HG03565 (cell line): ENCODE measurements around the gene KCNAB3.
"Not testable (repeated sequence)": the region's sequence is repeated elsewhere in the genome, so short reads cannot be mapped to it uniquely, and the experiment has no call there.

ENCODE experiments used
- ATAC-seq: cut with Tn5 transposase; IDR thresholded peaks from one replicate; pipeline ENCODE4 v1.9.1; 2021; ENCODE audit warnings: mild to moderate bottlenecking, moderate library complexity; ENCODE audit not compliant: unreplicated experiment

The KCNAB3 gene

DNA sequence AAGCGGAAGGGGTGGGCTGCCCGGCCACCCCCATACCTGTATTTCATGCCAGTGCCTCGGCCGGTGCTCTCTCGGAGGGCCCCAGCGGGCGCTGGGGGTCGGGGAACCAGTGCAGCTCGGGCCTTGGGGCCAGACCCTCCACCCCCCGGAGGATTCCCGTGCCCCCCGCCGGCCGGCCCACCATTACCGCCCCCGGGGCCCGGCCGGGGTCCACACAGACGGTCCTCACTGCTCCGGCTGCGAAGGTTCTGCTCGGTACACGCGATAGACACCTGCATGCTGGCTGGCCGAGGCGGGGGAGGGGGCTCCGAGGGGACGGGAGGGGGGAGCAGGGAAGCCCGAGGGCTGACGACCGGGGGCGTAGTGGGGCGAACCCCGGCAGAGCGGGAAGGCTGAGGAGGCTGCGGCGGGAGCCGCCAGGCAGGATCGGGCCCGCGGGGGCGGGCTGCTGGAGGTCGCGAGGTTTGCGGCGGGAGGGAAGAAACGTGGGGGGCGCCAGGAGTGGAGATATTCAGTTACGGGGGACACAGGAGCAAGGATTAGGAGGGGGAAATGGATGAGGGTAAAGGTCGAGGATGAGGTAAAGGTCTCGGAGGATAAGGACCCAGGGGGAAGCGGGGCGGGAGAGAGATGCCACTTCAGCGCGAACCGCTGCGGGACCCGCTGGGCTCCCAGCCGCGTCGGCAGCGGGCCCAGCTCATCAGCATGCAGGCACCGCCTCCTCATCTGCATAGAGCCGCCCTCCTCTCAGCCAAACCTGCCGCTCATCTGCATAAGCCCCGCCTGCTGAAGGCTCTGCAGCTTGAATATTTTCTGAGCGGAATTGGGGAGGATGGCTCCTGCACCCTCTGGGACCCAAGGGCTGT is at the start of gene KCNAB3:
KCNAB3 (minus strand) TSS at position 699 of the 866 bp plus-strand sequence; CDS start at position 278, 421 bp downstream.
- no peak for ATAC-seq

DNA sequence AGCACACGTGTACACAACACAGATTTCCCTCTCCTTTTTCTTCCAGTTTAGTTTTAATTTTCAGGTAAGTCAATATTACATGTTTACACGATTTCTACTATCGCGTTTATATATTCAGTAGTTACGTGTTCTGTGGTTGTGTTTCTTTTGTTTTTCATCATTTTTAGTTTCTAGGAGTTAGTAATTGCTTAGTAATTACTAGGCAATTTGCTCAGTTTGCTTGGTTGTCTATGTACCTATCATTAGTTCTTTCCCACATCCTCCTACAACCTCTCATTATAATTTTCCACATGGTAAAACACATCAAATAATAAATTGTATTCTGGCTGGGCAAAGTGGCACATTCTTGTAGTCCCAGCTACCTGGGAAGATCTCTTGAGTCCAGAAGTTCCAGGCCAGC is 48.1 kb upstream of the KCNAB3 start:
- no peak for ATAC-seq

DNA sequence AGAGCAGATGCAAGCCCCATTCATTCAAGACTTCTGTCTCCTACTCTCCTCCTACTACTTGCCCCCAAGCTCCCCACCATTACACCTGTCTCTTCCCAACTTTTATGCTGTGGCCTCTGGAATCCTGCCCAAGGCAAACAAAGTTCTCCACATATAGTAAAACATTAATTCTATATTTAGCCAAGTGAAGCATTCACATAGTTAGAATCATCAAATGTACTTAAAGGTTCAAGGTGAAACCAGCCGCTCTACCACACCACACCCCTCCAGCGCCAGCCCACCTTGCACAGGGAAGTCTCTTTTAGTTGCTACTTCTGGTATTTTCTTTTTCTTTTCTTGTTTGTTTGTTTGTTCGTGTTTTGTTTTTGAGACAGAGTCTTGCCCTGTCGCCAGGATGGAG is 47.4 kb upstream of the KCNAB3 start:
- ATAC-seq, result no peak

DNA sequence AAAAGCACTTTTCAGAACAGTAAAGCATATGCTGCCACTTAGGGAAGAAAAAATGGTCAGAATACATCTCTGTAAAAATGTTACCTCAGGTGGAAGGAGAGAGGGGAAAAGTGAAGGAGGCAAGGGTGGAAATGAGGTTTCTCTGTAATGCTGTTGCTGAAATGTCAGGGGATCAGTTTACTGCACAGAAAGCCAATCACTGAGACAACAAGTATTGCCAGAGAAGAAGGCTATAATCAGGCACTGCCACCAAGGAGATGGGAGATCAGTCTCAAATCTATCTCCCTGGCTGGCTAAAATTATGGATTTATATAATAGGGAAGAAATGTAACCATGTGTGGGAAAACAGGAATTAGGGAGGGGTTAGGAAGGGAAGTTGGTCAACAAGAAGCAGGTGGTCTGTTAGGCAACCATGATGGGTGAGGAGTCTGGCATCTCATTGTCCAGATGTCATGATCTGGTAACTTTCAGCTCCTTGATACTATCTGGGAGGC is 45.0 kb upstream of the KCNAB3 start:
- ATAC-seq, result no peak

DNA sequence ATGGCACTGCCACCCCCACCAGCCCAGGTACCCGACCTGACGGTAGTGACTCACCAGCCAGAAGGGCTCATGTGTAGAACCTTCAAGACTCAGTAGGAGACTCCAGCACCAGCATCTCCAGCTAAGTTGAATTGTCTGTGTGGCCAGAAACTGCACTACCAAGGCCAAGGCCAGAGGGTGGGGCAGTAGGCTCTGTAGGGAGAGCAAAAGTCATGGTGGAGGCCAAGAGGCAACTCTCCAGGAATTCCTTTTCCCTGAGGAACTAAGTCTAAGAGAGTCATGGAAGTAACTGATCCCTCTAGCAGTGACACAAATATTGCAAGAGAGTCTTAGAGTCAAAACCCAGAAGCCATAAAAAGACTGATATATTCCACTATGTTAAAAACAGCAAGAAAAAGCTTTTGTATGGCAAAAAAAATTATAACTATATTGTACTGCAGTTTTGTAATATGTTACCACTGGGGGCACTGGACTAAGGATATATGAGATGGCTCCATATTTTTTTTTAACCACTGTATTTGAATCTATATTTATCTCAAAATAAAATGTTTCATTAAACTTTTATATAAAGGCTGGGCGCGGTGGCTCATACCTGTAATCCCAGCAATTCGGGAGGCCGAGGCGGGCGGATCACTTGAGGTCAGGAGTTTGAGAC is 42.6 kb upstream of the KCNAB3 start:
- ATAC-seq, result no peak

DNA sequence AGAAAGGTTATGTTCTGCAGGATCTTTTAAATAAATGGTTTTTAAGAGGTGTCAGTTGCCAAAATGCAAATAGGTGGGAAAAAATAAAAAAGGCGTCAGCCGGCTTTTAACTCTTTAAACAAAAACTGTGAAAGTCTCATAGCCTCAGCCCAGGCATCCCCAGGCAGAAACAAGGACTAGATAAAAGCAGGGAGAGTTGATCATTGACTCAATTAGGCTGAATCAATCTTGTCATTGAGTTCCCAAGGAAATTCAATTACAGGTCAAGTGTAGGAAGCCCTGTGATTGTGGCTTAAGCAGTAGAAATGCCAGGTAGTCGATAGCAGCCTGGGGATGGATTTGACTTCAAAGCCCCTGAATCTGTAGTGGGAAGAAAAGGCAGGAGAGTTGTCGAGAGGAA is 42.0 kb upstream of the KCNAB3 start:
- ATAC-seq, result no peak

DNA sequence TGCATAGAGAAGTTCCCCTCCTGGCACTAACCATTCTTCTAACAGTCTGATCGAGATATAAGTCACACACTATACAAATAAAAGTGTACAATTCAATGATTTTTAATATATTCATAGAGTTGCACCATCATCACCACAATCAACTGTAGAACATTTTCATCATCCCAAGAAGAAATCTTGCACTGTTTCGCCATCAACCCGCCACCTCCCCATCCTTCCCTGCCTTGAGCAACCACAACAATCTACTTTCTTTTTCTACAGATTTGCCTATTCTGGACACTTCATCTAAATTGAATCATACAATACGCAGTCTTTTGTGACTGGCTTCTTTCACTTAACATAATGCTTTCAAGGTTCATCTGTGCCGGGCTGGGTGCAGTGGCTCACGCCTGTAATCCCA is 39.8 kb upstream of the KCNAB3 start:
- no peak for ATAC-seq

DNA sequence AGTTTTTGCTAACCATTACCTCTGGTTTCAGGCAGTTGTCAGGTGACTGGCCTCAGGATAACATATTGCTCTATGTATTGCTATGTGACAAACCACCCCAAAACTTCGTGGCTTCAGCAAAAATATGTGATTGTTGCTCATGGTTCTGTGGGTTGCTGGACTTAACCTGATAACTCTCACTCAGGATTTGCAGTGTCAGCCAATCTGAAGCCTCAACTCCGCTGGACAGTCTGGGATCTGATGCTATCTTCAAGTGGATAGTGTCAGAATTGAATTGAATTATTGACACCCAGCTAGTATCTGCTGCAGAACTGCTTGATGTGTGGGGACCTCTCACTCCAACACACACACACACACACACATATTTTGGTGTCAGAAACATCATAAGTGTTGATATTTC is 38.1 kb upstream of the KCNAB3 start:
- no peak for ATAC-seq

DNA sequence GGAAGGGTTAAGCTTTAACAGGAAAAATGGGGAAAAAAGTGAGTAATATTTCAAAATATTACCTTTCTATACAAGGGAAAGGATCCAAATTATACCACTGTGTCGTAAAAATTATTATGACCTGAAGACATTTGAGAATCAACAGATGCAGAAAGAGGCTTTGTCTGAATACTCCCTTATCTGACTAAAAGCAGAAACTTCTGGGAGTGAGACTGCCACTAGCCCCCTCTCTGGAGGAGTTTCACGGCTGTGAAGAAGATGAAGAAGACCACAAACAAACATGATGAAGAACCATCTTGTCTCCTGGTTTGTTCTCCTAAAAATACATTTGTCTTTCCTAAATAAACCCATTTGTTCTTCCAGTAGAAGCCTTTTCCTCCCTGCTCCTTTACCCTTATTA is 31.8 kb upstream of the KCNAB3 start:
- no peak for ATAC-seq

DNA sequence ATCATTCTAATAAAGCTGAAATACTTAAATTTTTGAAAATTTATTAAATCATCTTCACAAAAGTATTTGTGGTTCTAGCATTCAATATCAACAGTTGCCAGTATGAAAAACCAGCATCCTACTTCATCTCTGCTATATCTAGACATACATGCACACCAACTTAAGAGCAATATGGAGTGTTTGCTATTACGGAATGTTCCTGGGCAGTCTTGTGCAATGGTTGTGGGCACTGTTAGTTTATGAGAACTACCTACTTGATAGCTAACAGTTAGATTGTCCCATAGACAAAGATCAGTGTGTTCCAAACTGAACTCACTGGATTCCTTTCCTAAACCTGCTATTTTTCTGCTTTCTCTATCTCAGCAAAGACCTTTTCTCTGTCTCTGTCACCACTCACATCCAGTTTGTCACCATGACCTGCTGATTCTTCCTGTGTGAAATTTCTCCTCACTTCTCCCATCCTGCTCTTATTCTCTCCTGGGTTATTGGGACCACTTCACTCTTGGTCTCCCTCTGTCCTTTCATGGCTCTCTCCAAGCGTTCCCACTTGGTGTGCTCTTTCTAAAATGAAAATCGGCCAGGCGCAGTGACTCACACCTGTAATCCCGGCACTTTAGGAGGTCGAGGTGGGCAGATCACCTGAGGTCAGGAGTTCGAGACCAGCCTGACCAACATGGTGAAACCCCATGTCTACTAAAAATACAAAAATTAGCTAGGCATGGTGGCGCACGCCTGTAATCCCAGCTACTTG is 30.0 kb upstream of the KCNAB3 start:
- no peak for ATAC-seq

DNA sequence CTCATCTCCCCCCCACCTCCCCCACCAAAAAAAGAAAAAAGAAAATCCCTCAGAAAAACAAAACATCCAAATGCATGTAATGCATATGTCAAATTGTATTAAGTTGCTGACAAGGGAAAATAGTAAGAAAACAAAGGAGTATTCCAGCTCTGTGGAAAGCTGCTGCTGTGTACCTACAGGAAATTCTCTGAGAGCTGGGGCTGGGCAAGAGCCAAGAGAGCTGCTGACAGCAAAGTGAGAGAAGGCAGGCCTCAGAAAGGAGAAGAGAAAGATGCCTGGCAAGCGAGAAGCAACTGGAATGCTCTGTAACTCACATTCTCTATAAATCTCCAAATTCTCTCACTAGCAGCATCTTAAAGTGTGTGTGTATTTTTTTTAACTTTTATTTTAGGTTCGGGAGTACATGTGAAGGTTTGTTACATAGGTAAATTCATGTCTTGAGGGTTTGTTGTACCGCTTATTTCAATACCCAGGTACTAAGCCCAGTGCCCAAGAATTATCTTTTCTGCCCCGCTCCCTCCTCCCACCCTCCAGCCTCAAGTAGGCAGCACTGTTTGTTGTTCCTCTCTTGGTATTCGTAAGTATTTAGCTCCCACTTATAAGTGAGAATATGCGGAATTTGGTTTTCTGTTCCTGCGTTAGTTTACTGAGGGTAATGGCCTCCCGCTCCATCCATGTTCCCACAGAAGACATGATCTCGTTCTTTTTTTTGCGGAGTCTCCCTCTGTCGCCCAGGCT is 26.7 kb upstream of the KCNAB3 start:
- no peak for ATAC-seq

DNA sequence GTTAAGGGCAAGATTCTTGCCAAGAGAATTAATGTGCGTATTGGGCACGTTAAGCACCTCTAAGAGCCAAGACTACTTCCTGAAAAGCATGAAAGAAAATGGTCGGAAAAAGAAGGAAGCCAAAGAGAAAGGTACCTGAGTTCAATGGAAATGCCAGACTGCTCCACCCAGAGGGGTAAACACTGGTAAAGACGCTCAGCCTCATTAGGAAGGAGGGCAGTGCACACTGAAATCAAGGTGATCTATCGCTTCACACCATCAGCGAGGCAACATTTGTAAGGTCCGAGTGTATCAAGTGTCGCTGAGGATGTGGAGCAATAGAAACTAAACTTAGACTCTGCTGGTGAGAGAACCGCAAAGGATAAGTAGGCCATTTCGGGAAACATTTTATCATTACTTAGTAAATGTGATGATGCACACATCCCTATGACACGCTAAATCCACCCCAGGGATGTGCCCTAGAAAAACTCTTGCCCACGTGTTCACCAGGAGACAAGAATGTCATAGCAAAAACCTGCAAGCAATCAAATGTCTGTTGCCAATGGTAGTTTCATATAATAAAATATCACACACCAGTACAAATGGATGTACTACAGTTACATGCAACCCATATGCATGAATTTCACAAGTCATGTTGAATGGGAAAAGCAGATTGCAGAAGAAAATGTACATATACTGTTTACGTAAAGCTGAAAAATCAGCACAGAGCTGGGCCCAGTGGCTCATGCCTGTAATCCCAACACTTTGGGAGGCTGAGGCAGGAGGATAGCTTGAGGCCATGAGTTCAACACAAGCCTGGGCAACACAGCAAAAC is 26.0 kb upstream of the KCNAB3 start:
- no peak for ATAC-seq

DNA sequence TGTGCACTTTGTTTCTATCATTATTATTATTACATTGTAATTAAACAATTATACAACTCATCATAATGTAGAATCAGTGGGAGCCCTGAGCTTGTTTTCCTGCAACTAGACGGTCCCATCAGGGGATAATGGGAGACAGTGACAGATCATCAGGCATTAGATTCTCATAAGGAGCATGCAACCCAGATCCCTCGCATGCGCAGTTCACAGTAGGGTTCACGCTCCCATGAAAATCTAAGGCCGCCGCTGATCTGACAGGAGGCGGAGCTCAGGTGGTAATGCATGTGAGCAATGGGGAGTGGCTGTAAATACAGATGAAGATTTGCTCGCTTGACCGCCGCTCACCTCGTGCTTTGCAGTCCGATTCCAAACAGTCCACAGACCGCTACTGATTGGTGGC is 23.6 kb upstream of the KCNAB3 start:
- not testable (repeated sequence) for ATAC-seq

DNA sequence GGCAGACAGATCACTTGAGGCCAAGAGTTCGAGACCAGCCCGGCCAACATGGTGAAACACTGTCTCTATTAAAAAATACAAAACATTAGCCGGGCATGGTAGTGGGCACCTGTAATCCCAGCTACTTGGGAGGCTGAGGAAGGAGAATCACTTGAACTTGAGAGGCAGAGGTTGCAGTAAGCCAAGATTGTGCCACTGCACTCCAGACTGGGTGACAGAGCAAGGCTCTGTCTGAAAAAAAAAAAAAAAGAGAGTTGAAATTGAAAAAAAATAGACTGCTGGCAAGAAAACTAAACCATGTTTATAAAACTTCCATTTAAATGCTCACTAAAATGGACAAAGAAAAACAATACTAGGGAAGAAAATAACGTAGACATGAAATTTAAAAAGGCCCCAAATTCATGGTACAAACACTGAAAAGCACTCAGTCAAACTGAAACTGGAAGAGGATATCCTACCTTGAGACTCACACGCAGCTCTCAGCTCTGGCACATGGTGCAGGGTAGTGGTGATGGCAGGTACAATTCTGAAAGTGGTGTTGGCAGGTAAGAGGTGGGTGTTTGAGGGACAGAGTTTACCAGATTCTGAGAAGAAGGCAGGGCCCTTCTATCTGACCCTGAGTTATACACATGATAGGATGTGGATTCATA is 21.6 kb upstream of the KCNAB3 start:
- ATAC-seq, result no peak

DNA sequence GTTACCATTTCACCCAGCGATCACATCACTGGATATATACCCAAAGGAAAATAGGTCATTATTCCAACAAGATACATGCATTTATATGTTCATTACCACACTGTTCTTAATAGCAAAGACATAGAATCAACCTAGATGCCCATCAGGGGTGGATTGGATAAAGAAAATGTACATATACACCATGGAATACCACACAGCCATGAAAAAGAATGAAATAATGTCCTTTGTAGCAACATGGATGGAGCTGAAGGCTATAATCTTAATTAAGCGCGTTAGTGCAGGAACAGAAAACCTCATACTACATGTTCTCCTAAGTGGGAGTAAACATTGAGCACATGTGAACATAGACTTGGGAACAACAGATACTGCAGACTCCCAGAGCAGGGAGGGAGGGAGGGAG is 20.9 kb upstream of the KCNAB3 start:
- no peak for ATAC-seq

DNA sequence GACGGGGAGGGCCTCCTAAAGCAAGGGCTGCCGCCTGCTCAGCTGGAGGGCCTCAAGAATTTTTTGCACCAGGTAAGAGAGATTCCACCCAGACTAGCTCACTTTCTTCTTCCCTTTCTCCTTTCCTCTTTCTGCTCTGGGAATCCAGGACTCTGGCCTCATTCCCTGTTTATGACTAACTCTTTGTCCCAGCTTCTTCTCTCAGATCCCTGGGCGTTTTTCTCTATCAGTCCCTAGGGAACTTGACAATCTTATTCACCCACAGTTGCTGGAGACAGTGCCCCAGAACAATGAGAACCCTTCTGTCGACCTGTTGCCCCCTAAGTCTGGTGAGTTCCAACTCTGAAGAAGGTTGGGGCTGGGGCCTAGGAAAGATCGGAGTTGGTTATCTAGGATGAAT is 18.0 kb upstream of the KCNAB3 start:
- no peak for ATAC-seq

DNA sequence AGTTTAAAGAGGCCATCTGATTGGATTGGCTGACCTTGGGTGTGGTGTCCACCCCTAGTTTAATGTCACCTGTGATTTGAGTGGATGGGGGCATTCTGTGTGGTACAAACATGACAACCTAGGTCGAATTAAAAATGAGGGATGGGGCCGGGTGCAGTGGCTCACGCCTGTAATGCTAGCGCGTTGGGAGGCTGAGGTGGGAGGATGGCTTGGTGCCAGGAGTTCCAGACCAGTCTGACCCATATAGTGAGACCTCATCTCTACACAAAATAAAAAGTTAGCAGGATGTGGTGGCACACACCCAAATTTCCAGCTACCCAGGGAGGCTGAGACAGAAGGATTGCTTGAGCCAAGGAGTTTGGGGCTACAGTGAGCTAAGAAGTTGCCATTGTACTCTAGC is 16.8 kb upstream of the KCNAB3 start:
- ATAC-seq, result no peak

DNA sequence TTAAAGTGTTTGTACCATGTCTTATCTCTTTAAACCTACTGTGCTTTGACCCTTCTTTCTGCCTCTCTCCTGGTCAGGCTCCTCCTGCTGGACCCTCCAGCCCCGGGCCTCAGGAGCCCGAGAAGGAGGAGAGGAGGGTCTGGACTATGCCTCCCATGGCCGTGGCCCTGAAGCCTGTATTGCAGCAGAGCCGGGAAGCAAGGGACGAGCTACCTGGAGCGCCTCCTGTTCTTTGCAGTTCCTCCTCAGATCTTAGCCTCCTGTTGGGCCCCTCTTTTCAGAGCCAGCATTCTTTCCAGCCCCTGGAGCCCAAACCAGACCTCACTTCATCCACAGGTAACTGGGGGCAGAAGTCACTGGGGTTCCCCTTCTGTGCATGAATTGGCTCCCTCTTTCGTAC is 16.0 kb upstream of the KCNAB3 start:
- no peak for ATAC-seq

DNA sequence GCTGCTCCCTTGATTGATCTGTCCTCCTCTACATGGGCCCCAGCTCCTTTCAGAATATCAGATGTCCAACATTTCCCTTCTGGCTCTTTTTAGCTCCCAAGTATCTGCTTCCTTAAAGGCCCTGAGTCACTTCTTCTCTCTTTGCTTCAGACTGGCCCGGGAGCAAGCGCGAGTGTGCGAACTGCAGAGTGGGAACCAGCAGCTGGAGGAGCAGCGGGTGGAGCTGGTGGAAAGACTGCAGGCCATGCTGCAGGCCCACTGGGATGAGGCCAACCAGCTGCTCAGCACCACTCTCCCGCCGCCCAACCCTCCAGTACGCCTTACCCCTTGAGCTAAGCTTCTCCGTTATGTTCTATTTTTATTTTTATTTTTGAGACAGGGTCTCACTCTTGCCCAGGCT is 14.7 kb upstream of the KCNAB3 start:
- ATAC-seq, result no peak

DNA sequence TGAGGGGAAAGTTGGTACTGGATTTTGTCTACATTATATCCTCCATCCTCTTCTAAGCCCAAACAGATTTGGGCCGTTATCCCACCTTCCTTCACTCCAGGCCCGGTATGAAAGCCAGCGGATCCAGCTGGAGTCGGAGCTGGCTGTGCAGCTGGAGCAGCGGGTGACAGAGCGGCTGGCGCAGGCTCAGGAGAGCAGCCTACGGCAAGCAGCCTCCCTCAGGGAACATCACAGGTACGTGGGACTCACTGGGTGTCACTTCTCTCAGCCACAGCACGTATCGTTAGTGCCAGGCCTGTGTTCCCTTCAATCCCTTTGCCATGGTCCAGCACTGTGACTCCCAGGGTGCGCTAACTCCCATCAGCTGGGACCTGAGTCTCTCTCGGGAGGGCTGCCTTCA is 13.6 kb upstream of the KCNAB3 start:
- no peak for ATAC-seq
